A673 (cell line): ENCODE measurements around the gene HNRNPUL2. TPM values are rescaled to one million over a fixed set of nuclear protein-coding genes. Genes with fewer than 3 reads are reported as not detected.
A peak's percentile ranks its signal among the peaks of the same experiment; 100 is the strongest.

Source experiments
- BruUV-seq: library from RNA; stranded (reverse); fragments of 400-500 nt; replicated peaks from 2 replicates; lab custom pipeline; 2021; lab: Mats Ljungman, UMichigan
- CTCF ChIA-PET: fragments of 300-600 bp; sonication (Branson Sonifier 250); formaldehyde crosslinking; loops from one replicate; lab custom pipeline; 2022; ENCODE audit warnings: antibody characterized with exemption; lab: Charles Lee
- POLR2A ChIA-PET: fragments of 300-600 bp; sonication (Branson Sonifier 250); formaldehyde crosslinking; loops from one replicate; lab custom pipeline; 2022; ENCODE audit warnings: antibody characterized with exemption; ENCODE audit not compliant: low non-redundant PET; lab: Charles Lee
- DNase-seq: peaks from one replicate; pipeline ENCODE4 v3.0.0-alpha.2; 2015; ENCODE audit warnings: low spot score
- H3K27ac ChIP-seq: fragments of 200-600 bp; sonication (generic); 2 replicates; pipeline ENCODE4 v1.5.1; 2016; ENCODE audit warnings: mixed run types, low read depth, mild to moderate bottlenecking, mixed read lengths, antibody characterized with exemption, low read length; ENCODE audit not compliant: poor library complexity, severe bottlenecking
- H3K27me3 ChIP-seq: fragments of 200-600 bp; sonication (generic); replicated peaks from 2 replicates; pipeline ENCODE4 v1.6.1; 2017; ENCODE audit warnings: mixed run types, low read depth, mild to moderate bottlenecking, mixed read lengths, antibody characterized with exemption, low read length; ENCODE audit not compliant: insufficient read depth, poor library complexity
- H3K36me3 ChIP-seq: fragments of 200-600 bp; sonication (generic); 2 replicates; pipeline ENCODE4 v1.6.1; 2016; ENCODE audit warnings: mixed run types, mild to moderate bottlenecking, mixed read lengths, antibody characterized with exemption, low read length; ENCODE audit not compliant: insufficient read depth, poor library complexity, severe bottlenecking
- H3K4me1 ChIP-seq: fragments of 200-600 bp; sonication (generic); 2 replicates; pipeline ENCODE4 v1.6.1; 2017; ENCODE audit warnings: mixed run types, mild to moderate bottlenecking, mixed read lengths, antibody characterized with exemption, low read length; ENCODE audit not compliant: insufficient read depth, poor library complexity, severe bottlenecking
- H3K4me3 ChIP-seq: fragments of 200-600 bp; sonication (generic); 2 replicates; pipeline ENCODE4 v1.5.1; 2016; ENCODE audit warnings: low read depth, mixed run types, mild to moderate bottlenecking, mixed read lengths, low read length; ENCODE audit not compliant: poor library complexity, severe bottlenecking
- H3K9me3 ChIP-seq: fragments of 200-600 bp; sonication (generic); 2 replicates; pipeline ENCODE4 v1.6.1; 2016; ENCODE audit warnings: mixed run types, low read depth, mild to moderate bottlenecking, mixed read lengths, antibody characterized with exemption, low read length; ENCODE audit not compliant: poor library complexity, severe bottlenecking
- EZH2 ChIP-seq: fragments of 200-600 bp; sonication (generic); IDR thresholded peaks from 2 replicates; pipeline ENCODE4 v1.6.1; 2017; ENCODE audit warnings: borderline replicate concordance, low read depth, mild to moderate bottlenecking, mixed read lengths, antibody characterized with exemption, low read length; ENCODE audit not compliant: poor library complexity, severe bottlenecking
- intact Hi-C: fragments of 100-400 bp; cut with micrococcal nuclease; formaldehyde crosslinking; loops from one replicate; pipeline ENCODE4 v1.10.0; 2022; ENCODE audit not compliant: unreplicated experiment
- total RNA-seq: library from RNA; stranded (reverse); gene quantifications from 2 replicates; pipeline ENCODE4 v1.2.3, GENCODE V29; 2021
- TF ChIP-seq, protein P1 (sequence below): fragments of 300-800, 200-600 bp; sonication (generic); conservative IDR thresholded peaks from 2 replicates; pipeline ENCODE4 v1.5.1; 2017; ENCODE audit warnings: low read depth, mild to moderate bottlenecking, antibody characterized with exemption, low read length, moderate library complexity, mixed read lengths

The HNRNPUL2 gene
- total RNA-seq, 1 experiment from 2014 or later = 104 TPM

DNA sequence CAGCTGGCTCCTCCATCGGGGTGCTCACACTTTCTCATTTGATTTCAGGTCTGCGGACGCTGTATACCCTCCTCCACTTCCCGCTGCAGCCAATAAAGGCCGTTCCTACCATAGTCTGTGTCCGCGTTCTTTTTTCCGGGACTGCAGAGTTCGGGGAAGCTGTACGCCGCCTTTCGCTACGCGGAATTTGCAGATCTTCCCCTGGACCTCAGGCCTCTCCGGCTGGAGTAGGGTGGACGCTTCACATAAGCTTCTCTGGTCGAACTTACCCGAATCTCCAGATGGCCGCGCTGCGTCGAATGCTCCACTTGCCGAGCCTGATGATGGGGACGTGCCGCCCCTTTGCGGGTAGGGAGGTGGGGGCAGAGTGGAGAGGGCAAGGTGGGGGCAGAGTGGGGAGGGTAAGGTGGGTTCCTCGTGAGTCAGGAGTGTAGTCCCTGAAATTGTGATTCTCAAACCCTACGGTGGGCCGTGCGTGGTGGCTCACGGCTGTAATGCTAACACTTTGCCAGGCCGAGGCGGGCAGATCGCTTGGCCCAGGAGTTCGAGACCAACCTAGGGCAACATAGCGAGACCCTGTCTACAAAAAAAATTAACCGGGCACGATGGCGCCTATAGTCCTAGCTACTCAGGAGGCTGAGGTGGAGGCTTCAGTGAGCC, 61.5 kb downstream of the HNRNPUL2 start:
- H3K4me3 ChIP-seq = peak overlapping the region; percentile 91
- no TSS peak for BruUV-seq
- H3K27me3 ChIP-seq = no peaks in the 10 kb centered on the region
- CTCF ChIA-PET = interaction anchor here (0.6 to 1.1 kb wide), 2 partner anchors 66 to 271 kb away, joined by 3 to 9 read pairs; no protein-coding TSS in a partner anchor
- no peaks in the 10 kb centered on the region for H3K9me3 ChIP-seq
- no peak for DNase-seq
- H3K36me3 ChIP-seq = peaks cover 44% of the 10 kb centered on the region
- POLR2A ChIA-PET = interaction anchor here (0.6 to 1.8 kb wide), 11 partner anchors 9 to 326 kb away, joined by 3 to 13 read pairs (median 5); partner anchors contain the start of genes HNRNPUL2, INTS5, TUT1 and ZBTB3
- TF ChIP-seq, protein P1, sequence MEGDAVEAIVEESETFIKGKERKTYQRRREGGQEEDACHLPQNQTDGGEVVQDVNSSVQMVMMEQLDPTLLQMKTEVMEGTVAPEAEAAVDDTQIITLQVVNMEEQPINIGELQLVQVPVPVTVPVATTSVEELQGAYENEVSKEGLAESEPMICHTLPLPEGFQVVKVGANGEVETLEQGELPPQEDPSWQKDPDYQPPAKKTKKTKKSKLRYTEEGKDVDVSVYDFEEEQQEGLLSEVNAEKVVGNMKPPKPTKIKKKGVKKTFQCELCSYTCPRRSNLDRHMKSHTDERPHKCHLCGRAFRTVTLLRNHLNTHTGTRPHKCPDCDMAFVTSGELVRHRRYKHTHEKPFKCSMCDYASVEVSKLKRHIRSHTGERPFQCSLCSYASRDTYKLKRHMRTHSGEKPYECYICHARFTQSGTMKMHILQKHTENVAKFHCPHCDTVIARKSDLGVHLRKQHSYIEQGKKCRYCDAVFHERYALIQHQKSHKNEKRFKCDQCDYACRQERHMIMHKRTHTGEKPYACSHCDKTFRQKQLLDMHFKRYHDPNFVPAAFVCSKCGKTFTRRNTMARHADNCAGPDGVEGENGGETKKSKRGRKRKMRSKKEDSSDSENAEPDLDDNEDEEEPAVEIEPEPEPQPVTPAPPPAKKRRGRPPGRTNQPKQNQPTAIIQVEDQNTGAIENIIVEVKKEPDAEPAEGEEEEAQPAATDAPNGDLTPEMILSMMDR = no peak
- no peak for TF ChIP-seq EZH2
- H3K4me1 ChIP-seq = peaks cover 15% of the 10 kb centered on the region
- peak overlapping the region; percentile 88 for H3K27ac ChIP-seq
- intact Hi-C loops = loop anchor here (1.0 kb wide), 1 partner anchor 14 kb away; the partner anchor contains the start of gene UBXN1

GRCh38 chr11:62665075-62665598, 62.1 kb downstream of the HNRNPUL2 start, which contains the start of the genes C11orf98 and CSKMT:
Gene C11orf98, minus strand, starts transcription at chr11:62665210. Its CDS starts 41 bp downstream, at chr11:62665169.
Gene CSKMT, plus strand, starts transcription at chr11:62665312. Its CDS starts 568 bp downstream, at chr11:62665880.
- no peaks in the 10 kb centered on the region for H3K9me3 ChIP-seq
- POLR2A ChIA-PET = interaction anchor here (0.5 to 1.8 kb wide), 16 partner anchors 8 to 325 kb away, joined by 3 to 17 read pairs (median 5); partner anchors contain the start of genes EEF1G, HNRNPUL2, INTS5 and TUT1

More at GRCh38 chr11:62665075-62665598, 62.1 kb downstream of the HNRNPUL2 start, which contains the start of the genes C11orf98 and CSKMT:
- Histone ChIP-seq H3K4me1 (peaks cover 15% of the 10 kb centered on the region), H3K27ac (peak within 1 kb of the TSS; percentile 88), H3K36me3 (peaks cover 44% of the 10 kb centered on the region), H3K27me3 (no peaks in the 10 kb centered on the region), H3K4me3 (peak within 1 kb of the TSS; percentile 91)
- CTCF ChIA-PET = interaction anchor here (0.5 to 1.1 kb wide), 2 partner anchors 24 to 270 kb away, joined by 3 to 8 read pairs; no protein-coding TSS in a partner anchor
- intact Hi-C loops = loop anchor here (1.0 kb wide), 1 partner anchor 14 kb away; the partner anchor contains the start of gene UBXN1
- DNase-seq = peak; percentile 97
- TF ChIP-seq EZH2 = no peak
- TF ChIP-seq, protein P1 = no peak
- TSS peak; percentile 78 for BruUV-seq
